Smooth muscle cell of the coronary artery (primary cell): ENCODE results near the gene OR2T35. TPM values are rescaled to one million over a fixed set of nuclear protein-coding genes. Genes with fewer than 3 reads are reported as not detected.

Experiments used
- total RNA-seq: library from RNA; depleted of rRNA; stranded (reverse); fragments of >200 nt; gene quantifications from 2 replicates; pipeline ENCODE4 v1.2.3, GENCODE V29; 2014; ENCODE audit warnings: low replicate concordance

OR2T35 gene
- total RNA-seq = not detected in 2 replicates

GRCh38 chr1:248645178-248645577, at the start of gene OR2T35:
TSS of gene OR2T35 (minus strand) at chr1:248645278. CDS start at chr1:248639258, 6,020 bp downstream.

GRCh38 chr1:248655354-248655753, 10.3 kb upstream of the OR2T35 start, which contains the start of gene OR2T27:
TSS of gene OR2T27 (minus strand) at chr1:248655528. CDS start at chr1:248650884, 4,644 bp downstream.

GRCh38 chr1:248634991-248635390, 10.1 kb downstream of the OR2T35 start, which contains the start of gene OR2T11:
TSS of gene OR2T11 (minus strand) at chr1:248635091. CDS start at chr1:248627128, 7,963 bp downstream.

GRCh38 chr1:248597589-248597988, 47.5 kb downstream of the OR2T35 start, which contains the start of gene OR2T10:
TSS of gene OR2T10 (minus strand) at chr1:248597700. CDS start at chr1:248593768, 3,932 bp downstream.

Other genes with a start within 250 kb of the OR2T35 start
- gene OR2T1, start 242.2 kb downstream of the OR2T35 start, total RNA-seq = not detected in 2 replicates
- not detected in 2 replicates for gene OR2T2, start 199.6 kb downstream of the OR2T35 start, total RNA-seq
- gene OR2T3, start 171.9 kb downstream of the OR2T35 start, total RNA-seq = not detected in 2 replicates
- not detected in 2 replicates for gene OR2T5, start 156.7 kb downstream of the OR2T35 start, total RNA-seq
- not detected in 2 replicates for gene OR2G6, start 137.2 kb downstream of the OR2T35 start, total RNA-seq
- not detected in 2 replicates for gene OR2T29, start 82.5 kb downstream of the OR2T35 start, total RNA-seq
- not detected in 2 replicates for gene OR2T34, start 70.5 kb downstream of the OR2T35 start, total RNA-seq
- not detected in 2 replicates for gene OR2T10, start 47.6 kb downstream of the OR2T35 start, total RNA-seq
- gene OR2T11, start 10.2 kb downstream of the OR2T35 start, total RNA-seq = not detected in 2 replicates
- gene OR2T27, start 10.2 kb upstream of the OR2T35 start, total RNA-seq = not detected in 2 replicates
- not detected in 2 replicates for gene OR14I1, start 57.5 kb upstream of the OR2T35 start, total RNA-seq
- gene LYPD8, start 110.5 kb upstream of the OR2T35 start, total RNA-seq = 0.30 and 0.35 TPM in 2 replicates
- gene SH3BP5L, start 180.6 kb upstream of the OR2T35 start, total RNA-seq = 22.6 and 26.7 TPM in 2 replicates
- 9.7 and 23.8 TPM in 2 replicates for gene ZNF672, start 192.9 kb upstream of the OR2T35 start, total RNA-seq
- gene ZNF692, start 213.8 kb upstream of the OR2T35 start, total RNA-seq = 10.1 and 20.4 TPM in 2 replicates